HG02642 (cell line): Measurements from ENCODE around the gene SNHG17.
"Not testable (repeated sequence)": the region's sequence is repeated elsewhere in the genome, so short reads cannot be mapped to it uniquely, and the experiment has no call there.

Source experiments
- ATAC-seq: cut with Tn5 transposase; IDR thresholded peaks from one replicate; pipeline ENCODE4 v1.9.1; 2021; ENCODE audit warnings: mild to moderate bottlenecking; ENCODE audit not compliant: unreplicated experiment, poor library complexity

SNHG17 gene

DNA sequence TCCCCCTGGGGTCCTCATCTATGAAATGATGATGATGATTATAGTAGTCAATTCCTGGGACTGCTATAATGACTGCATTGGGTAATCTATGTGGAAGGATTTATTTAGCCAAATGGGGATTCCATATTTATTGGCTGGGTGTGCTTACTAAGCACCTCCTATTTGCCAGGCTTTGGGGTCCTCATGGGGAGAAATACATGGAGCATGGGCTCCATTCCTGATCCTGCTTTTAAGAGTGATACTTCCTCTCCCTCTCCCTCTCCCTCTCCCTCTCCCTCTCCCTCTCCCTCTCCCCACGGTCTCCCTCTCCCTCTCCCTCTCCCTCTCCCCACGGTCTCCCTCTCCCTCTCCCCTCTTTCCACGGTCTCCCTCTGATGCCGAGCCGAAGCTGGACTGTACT lies 57.3 kb downstream of the SNHG17 start:
- not testable (repeated sequence) for ATAC-seq

DNA sequence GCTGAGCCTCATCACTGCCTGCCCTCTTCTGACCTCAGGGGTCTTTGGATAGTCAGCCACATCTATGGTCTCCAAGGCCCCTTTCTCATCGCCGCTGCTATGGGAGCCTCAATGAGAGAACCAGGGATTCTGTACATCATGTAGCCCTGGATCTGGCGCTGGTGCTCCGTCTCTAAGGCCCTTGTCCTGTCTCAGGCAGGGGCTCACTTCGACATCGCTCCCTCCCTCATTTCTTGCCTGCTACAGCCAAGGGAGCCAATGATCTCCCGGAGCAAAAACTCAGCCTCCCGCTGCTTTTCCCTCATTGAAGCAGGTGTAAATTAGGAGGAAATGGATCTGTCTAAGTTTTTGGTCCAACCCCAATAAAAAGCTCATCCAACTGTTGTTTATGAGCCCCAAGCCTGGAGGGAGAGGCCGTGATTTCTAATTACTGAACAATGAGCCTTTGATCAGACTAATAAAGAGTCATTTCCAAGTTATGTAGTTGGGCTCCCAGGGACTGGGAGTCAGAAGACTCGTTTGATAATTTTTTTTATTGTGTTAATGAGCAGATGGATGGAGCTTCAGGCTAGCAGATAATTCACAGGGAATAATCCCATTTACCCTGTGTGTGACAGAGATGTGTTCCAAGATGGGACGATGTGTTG lies 58.0 kb downstream of the SNHG17 start:
- no peak for ATAC-seq

DNA sequence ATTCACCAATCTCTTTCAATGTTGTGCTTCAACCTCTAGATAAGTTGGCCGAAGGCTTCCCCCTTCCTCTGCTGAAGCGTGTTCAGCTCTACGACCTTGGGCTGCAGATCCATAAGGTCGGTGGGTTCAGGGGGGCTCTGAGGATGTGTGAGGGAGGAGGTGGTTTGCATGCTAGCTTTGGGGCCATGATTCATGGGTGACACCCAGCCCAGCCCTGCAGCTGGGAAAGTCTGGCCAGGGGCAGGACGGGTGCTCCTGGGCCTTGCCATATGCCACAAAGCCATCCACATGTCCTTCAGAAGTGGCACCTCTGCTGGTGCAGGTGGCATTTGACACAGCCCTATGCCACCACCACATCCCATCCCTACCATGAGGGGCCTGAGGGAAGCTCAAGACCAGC lies 61.2 kb downstream of the SNHG17 start:
- no peak for ATAC-seq

DNA sequence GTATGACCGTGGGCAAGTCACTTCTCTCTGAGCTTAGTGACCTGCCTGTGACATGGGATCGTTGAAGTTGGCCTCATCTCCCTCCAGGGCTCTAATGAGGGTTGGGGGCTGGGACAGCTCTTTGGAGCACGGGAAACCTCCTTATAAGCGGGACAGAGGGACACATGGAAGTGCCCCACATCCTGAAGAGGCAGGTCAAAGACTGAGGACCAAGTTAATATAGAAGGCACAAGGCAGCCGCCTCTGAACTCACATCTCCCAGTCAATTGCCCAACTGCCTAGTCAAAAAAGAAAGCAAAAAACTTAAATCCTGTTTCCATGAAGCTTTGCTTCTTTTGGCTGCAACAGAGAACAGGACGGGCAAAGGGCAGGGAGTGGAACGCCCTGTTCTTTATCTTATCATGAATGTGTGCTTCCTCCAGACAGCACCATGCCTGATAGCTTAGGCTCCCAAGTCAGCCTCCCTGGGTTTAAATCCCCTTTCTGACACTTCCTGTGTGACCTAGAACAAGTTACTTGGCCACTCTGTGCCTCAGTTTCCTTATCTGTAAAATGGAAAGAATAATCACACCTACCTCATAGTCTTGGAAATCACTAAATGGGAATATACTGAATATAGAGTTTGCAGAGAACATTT lies 61.8 kb downstream of the SNHG17 start:
- no peak for ATAC-seq

DNA sequence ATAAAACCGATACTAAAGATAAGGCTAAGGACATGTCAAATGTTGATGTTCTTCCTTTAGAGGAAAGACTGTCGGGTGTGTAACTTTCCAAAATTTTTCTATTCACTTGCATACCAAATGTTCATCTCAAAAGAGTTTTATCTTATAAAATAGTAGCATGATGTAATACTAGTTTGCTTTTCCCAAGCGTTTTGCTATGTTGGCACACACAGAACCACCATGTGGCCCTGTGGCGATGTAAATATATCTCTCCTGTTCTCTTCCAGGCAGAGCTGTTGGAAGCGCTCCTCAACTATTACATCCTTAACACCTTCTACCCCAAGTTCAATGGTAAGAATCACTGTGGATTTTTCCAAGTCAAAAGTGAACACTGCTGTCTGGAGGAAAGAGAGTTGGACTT lies 62.3 kb downstream of the SNHG17 start:
- no peak for ATAC-seq
